HepG2 (cell line): ENCODE measurements around the gene BPIFB6. TPM values are rescaled to one million over a fixed set of nuclear protein-coding genes. Genes with fewer than 3 reads are reported as not detected.

Source experiments
- ARHGAP35 ChIP-seq: sonication (generic); formaldehyde crosslinking; IDR thresholded peaks from 2 replicates; pipeline ENCODE4 v1.9.0; 2022; ENCODE audit warnings: mild to moderate bottlenecking, inconsistent platforms, moderate library complexity, missing genetic modification reagents, borderline replicate concordance
- FOXO4 ChIP-seq: sonication (generic); formaldehyde crosslinking; conservative IDR thresholded peaks from 2 replicates; pipeline ENCODE4 v1.8.1; 2023; ENCODE audit warnings: missing genetic modification reagents
- HDAC2 ChIP-seq: sonication (generic); formaldehyde crosslinking; IDR thresholded peaks from 2 replicates; pipeline ENCODE4 v1.4.0; 2020; ENCODE audit warnings: missing genetic modification reagents
- MLXIP ChIP-seq: sonication (generic); formaldehyde crosslinking; IDR thresholded peaks from 2 replicates; pipeline ENCODE4 v1.9.0; 2021; ENCODE audit warnings: missing genetic modification reagents, borderline replicate concordance
- MXD1 ChIP-seq: sonication (generic); formaldehyde crosslinking; IDR thresholded peaks from 2 replicates; pipeline ENCODE4 v1.4.0; 2020; ENCODE audit warnings: mild to moderate bottlenecking, missing genetic modification reagents
- NFYB ChIP-seq: sonication (generic); formaldehyde crosslinking; IDR thresholded peaks from 2 replicates; pipeline ENCODE4 v1.4.0; 2020; ENCODE audit warnings: missing genetic modification reagents
- PPARG ChIP-seq: conservative IDR thresholded peaks from 2 replicates; pipeline ENCODE4 v1.6.1; 2016; ENCODE audit warnings: missing biosample characterization, missing genetic modification reagents
- RERE ChIP-seq: IDR thresholded peaks from 2 replicates; pipeline ENCODE4 v1.6.1; 2016; ENCODE audit warnings: low read depth, missing genetic modification reagents, missing compliant biosample characterization
- RFXAP ChIP-seq: sonication (generic); formaldehyde crosslinking; IDR thresholded peaks from 2 replicates; pipeline ENCODE4 v1.4.0; 2020; ENCODE audit warnings: missing genetic modification reagents, borderline replicate concordance
- TCF7 ChIP-seq: sonication (generic); IDR thresholded peaks from 2 replicates; pipeline ENCODE4 v1.6.1; 2016; ENCODE audit warnings: antibody characterized with exemption, low read depth
- TFAP4 ChIP-seq: sonication (generic); IDR thresholded peaks from 2 replicates; pipeline ENCODE4 v1.6.1; 2016; ENCODE audit warnings: low read depth, borderline replicate concordance
- ZMYM3 ChIP-seq: sonication (generic); formaldehyde crosslinking; IDR thresholded peaks from 2 replicates; pipeline ENCODE4 v1.5.1; 2020; ENCODE audit warnings: mild to moderate bottlenecking, missing genetic modification reagents
- ZNF160 ChIP-seq: sonication (generic); formaldehyde crosslinking; IDR thresholded peaks from 2 replicates; pipeline ENCODE4 v1.8.0; 2022; ENCODE audit warnings: mild to moderate bottlenecking, inconsistent platforms, missing genetic modification reagents
- ZNF879 ChIP-seq: sonication (generic); formaldehyde crosslinking; IDR thresholded peaks from 2 replicates; pipeline ENCODE4 v1.8.1; 2023; ENCODE audit warnings: missing genetic modification reagents
- polyA plus RNA-seq, 8 experiments: library from polyadenylated mRNA; depleted of rRNA in 3 of 8; stranded (reverse) in 7 of 8; unstranded in 1 of 8; fragments of >200 nt; fragmentation: Illumina TruSeq in 4 of 8; extraction: Trizol in 4 of 8; gene quantifications; 2 replicates each; pipeline versions ENCODE4 v1.2.1 to v1.2.3, GENCODE V29; 2011 to 2016; ENCODE audit warnings: low read depth in 4 of 8, missing spikeins in 1 of 8, mixed read lengths in 1 of 8; ENCODE audit not compliant: insufficient read depth in 1 of 8
- total RNA-seq, 5 experiments: library from RNA; depleted of rRNA; stranded (reverse); fragments of >200 nt; fragmentation: Illumina TruSeq; extraction: Trizol; gene quantifications; 2 replicates each; pipeline ENCODE4 v1.2.3, GENCODE V29; 2016; ENCODE audit warnings: low read depth in 1 of 5

BPIFB6 gene
- total and polyA plus RNA-seq, 2 of the 13 experiments (the other 11 are each of a cell fraction or from before 2014, with no cell fraction given), result 0.13 to 1.7 TPM

- TF ChIP-seq ZMYM3 (CRISPR knock-in tag), result no peak; the same call in 1 of the 2 replicates
- no peak; the same call in 1 of the 2 replicates for TF ChIP-seq TFAP4
- TF ChIP-seq ZNF160 (CRISPR knock-in tag), result peak; percentile 78; the same call in 1 of the 2 replicates
- TF ChIP-seq MXD1, result no peak; the same call in 1 of the 2 replicates
- no peak for TF ChIP-seq PPARG (CRISPR knock-in tag)
- TF ChIP-seq TCF7, result 0 out of 2 replicates have a peak, but pooled peaks have one; percentile 8
- TF ChIP-seq HDAC2, result no peak
- TF ChIP-seq RFXAP (CRISPR knock-in tag), result 0 out of 2 replicates have a peak, but pooled peaks have one; percentile 72
- no peak; the same call in 1 of the 2 replicates for TF ChIP-seq MLXIP (CRISPR knock-in tag)
- TF ChIP-seq FOXO4 (CRISPR knock-in tag), result no peak
- peak; percentile 81; the same call in 1 of the 2 replicates for TF ChIP-seq ZNF879 (CRISPR knock-in tag)
- TF ChIP-seq ARHGAP35, result 0 out of 2 replicates have a peak, but pooled peaks have one; percentile 50
- TF ChIP-seq RERE (CRISPR knock-in tag), result peak; percentile 37; the same call in 1 of the 2 replicates
- no peak for TF ChIP-seq NFYB
Measured at GRCh38 chr20:33008336-33009213, 22.9 kb upstream of the BPIFB6 start (continued).
